GM13977 (cell line): Measurements from ENCODE around the gene TMEM63B.

Source experiments
- DNase-seq: peaks from one replicate; pipeline ENCODE4 v3.0.0; 2012; ENCODE audit warnings: low spot score
- CTCF ChIP-seq: IDR thresholded peaks from 2 replicates; pipeline ENCODE4 v1.5.1; 2012; ENCODE audit warnings: mild to moderate bottlenecking, control low read depth; ENCODE audit not compliant: insufficient read depth; ENCODE audit errors: extremely low read depth, missing control alignments
- in situ Hi-C: fragments of 300-500 bp; cut with MboI; formaldehyde crosslinking; loops from one replicate; pipeline ENCODE4 v1.12.0; 2022; ENCODE audit warnings: low sequenced_read_pairs, low pct_unique_long_range_greater_than_20kb, mixed read lengths, inconsistent platforms; ENCODE audit not compliant: unreplicated experiment

Gene TMEM63B

GRCh38 chr6:44116641-44117382, 10.5 kb upstream of the TMEM63B start:
- in situ Hi-C loops, result no loop called here

GRCh38 chr6:44117397-44118128, 9.8 kb upstream of the TMEM63B start:
- DNase-seq, result no peak
- TF ChIP-seq CTCF, result no peak
- in situ Hi-C loops, result no loop called here

More at GRCh38 chr6:44116641-44117382, 10.5 kb upstream of the TMEM63B start:
- no peak for TF ChIP-seq CTCF
- DNase-seq, result no peak

GRCh38 chr6:44119704-44120262, 7.6 kb upstream of the TMEM63B start:
- no peak for TF ChIP-seq CTCF

GRCh38 chr6:44120692-44121443, 6.5 kb upstream of the TMEM63B start:
- in situ Hi-C loops, result no loop called here
- TF ChIP-seq CTCF, result no peak
- no peak for DNase-seq

More at GRCh38 chr6:44119704-44120262, 7.6 kb upstream of the TMEM63B start:
- DNase-seq, result no peak
- in situ Hi-C loops, result no loop called here

- in situ Hi-C loops, result no loop called here
- TF ChIP-seq CTCF, result no peak
- DNase-seq, result no peak
Observed at GRCh38 chr6:44122801-44123200, 4.6 kb upstream of the TMEM63B start.

GRCh38 chr6:44123544-44123943, 3.8 kb upstream of the TMEM63B start:
- TF ChIP-seq CTCF, result no peak
- no peak for DNase-seq
- in situ Hi-C loops, result no loop called here
